GM23338 (cell line): Measurements from ENCODE around the gene CAPN15. TPM values are rescaled to one million over a fixed set of nuclear protein-coding genes. Genes with fewer than 3 reads are reported as not detected.

Source experiments
- ATAC-seq: fragments of 200-7000 bp; cut with Tn5 transposase; 3 replicates; pipeline ENCODE4 v1.9.1; 2020
- DNase-seq: peaks from one replicate; pipeline ENCODE4 v3.0.0-alpha.2; 2015; ENCODE audit warnings: low spot score
- H2AFZ ChIP-seq: fragments of 200-600 bp; sonication (generic); 2 replicates; pipeline ENCODE4 v1.8.0; 2016; ENCODE audit warnings: antibody characterized with exemption, mild to moderate bottlenecking, moderate library complexity
- H3F3A ChIP-seq: fragments of 200-600 bp; sonication (generic); replicated peaks from 2 replicates; pipeline ENCODE4 v1.8.0; 2017; ENCODE audit warnings: antibody characterized with exemption, mixed run types, low read depth
- H3K27ac ChIP-seq: fragments of 200-600 bp; sonication (generic); 2 replicates; pipeline ENCODE4 v1.6.1; 2016; ENCODE audit warnings: low read depth
- H3K27me3 ChIP-seq: fragments of 200-600 bp; sonication (generic); 2 replicates; pipeline ENCODE4 v1.8.0; 2016; ENCODE audit warnings: mild to moderate bottlenecking, mixed run types, moderate library complexity; ENCODE audit not compliant: insufficient read depth
- H3K36me3 ChIP-seq: fragments of 200-600 bp; sonication (generic); 2 replicates; pipeline ENCODE4 v1.8.0; 2016; ENCODE audit warnings: mild to moderate bottlenecking; ENCODE audit not compliant: insufficient read depth
- H3K4me1 ChIP-seq: fragments of 200-600 bp; sonication (generic); 2 replicates; pipeline ENCODE4 v1.8.0; 2016; ENCODE audit warnings: mild to moderate bottlenecking, moderate library complexity; ENCODE audit not compliant: insufficient read depth
- H3K4me2 ChIP-seq: fragments of 200-600 bp; sonication (generic); 2 replicates; pipeline ENCODE4 v1.7.1; 2017; ENCODE audit warnings: mixed run types
- H3K4me3 ChIP-seq: fragments of 200-600 bp; sonication (generic); 2 replicates; pipeline ENCODE4 v1.6.1; 2016; ENCODE audit warnings: mixed run types
- H3K79me2 ChIP-seq: fragments of 200-600 bp; sonication (generic); replicated peaks from 2 replicates; pipeline ENCODE4 v1.8.0; 2017; ENCODE audit warnings: mild to moderate bottlenecking; ENCODE audit not compliant: insufficient read depth
- H3K9me2 ChIP-seq: fragments of 200-600 bp; sonication (generic); 2 replicates; pipeline ENCODE4 v1.8.0; 2017; ENCODE audit not compliant: insufficient read depth
- H4K20me1 ChIP-seq: fragments of 200-600 bp; sonication (generic); replicated peaks from 2 replicates; pipeline ENCODE4 v1.8.0; 2017; ENCODE audit warnings: mild to moderate bottlenecking; ENCODE audit not compliant: insufficient read depth
- H3K27ac Mint-ChIP-seq: 2 replicates; pipeline ENCODE4 v1.8.0; 2020; ENCODE audit warnings: inconsistent platforms, mild to moderate bottlenecking, moderate library complexity, mixed read lengths
- H3K27me3 Mint-ChIP-seq: 3 replicates; pipeline ENCODE4 v1.8.0; 2022; ENCODE audit warnings: low read depth, mild to moderate bottlenecking, moderate library complexity, mixed read lengths, inconsistent platforms; ENCODE audit not compliant: insufficient read depth, poor library complexity
- H3K36me3 Mint-ChIP-seq: 3 replicates; pipeline ENCODE4 v1.8.0; 2021; ENCODE audit warnings: low read depth, mild to moderate bottlenecking, inconsistent platforms, moderate library complexity, mixed read lengths
- H3K4me1 Mint-ChIP-seq: 3 replicates; pipeline ENCODE4 v1.8.0; 2020; ENCODE audit warnings: mild to moderate bottlenecking, inconsistent platforms, mixed read lengths
- H3K4me3 Mint-ChIP-seq: 3 replicates; pipeline ENCODE4 v1.8.0; 2021; ENCODE audit warnings: moderate library complexity, mild to moderate bottlenecking, inconsistent platforms, mixed read lengths
- H3K9me3 Mint-ChIP-seq: 3 replicates; pipeline ENCODE4 v1.8.0; 2020; ENCODE audit warnings: moderate library complexity, mild to moderate bottlenecking, inconsistent platforms, mixed read lengths
- CREB1 ChIP-seq: fragments of 250-450 bp; sonication (Bioruptor Pico); IDR thresholded peaks from 2 replicates; pipeline ENCODE4 v1.5.0; 2020; ENCODE audit warnings: low read depth, mild to moderate bottlenecking, moderate library complexity
- ETS1 ChIP-seq: IDR thresholded peaks from 2 replicates; pipeline ENCODE4 v1.6.1; 2016; ENCODE audit warnings: antibody characterized with exemption
- EZH2 ChIP-seq: fragments of 200-600 bp; sonication (generic); IDR thresholded peaks from one replicate; pipeline ENCODE4 v1.8.0; 2017; ENCODE audit warnings: antibody characterized with exemption, mild to moderate bottlenecking, low read depth; ENCODE audit not compliant: unreplicated experiment
- EZH2phosphoT487 ChIP-seq: fragments of 200-600 bp; sonication (generic); IDR thresholded peaks from one replicate; pipeline ENCODE4 v1.8.1; 2018; ENCODE audit warnings: antibody characterized with exemption; ENCODE audit not compliant: unreplicated experiment
- JUNB ChIP-seq: IDR thresholded peaks from one replicate; pipeline ENCODE4 v1.6.1; 2016; ENCODE audit warnings: antibody characterized with exemption; ENCODE audit not compliant: unreplicated experiment
- NANOG ChIP-seq: IDR thresholded peaks from 2 replicates; pipeline ENCODE4 v1.6.1; 2016; ENCODE audit warnings: antibody characterized with exemption, borderline replicate concordance
- POLR2AphosphoS5 ChIP-seq: IDR thresholded peaks from 2 replicates; pipeline ENCODE4 v1.6.1; 2016; ENCODE audit warnings: antibody characterized with exemption, low read depth
- REST ChIP-seq: IDR thresholded peaks from one replicate; pipeline ENCODE4 v1.6.1; 2018; ENCODE audit warnings: antibody characterized with exemption; ENCODE audit not compliant: unreplicated experiment
- STAT1 ChIP-seq: IDR thresholded peaks from one replicate; pipeline ENCODE4 v1.6.1; 2016; ENCODE audit warnings: antibody characterized with exemption; ENCODE audit not compliant: unreplicated experiment
- ZNF114 ChIP-seq: fragments of 250-450 bp; sonication (Bioruptor Pico); IDR thresholded peaks from 2 replicates; pipeline ENCODE4 v1.5.0; 2020; ENCODE audit warnings: mild to moderate bottlenecking, moderate library complexity
- ZNF331 ChIP-seq: fragments of 250-450 bp; sonication (Bioruptor Pico); IDR thresholded peaks from 2 replicates; pipeline ENCODE4 v1.5.0; 2020; ENCODE audit warnings: low read depth, mild to moderate bottlenecking, moderate library complexity
- polyA plus RNA-seq: library from polyadenylated mRNA; unstranded; fragments of >200 nt; fragmentation: Nextera tagmentation; extraction: Ambion mirVana; gene quantifications from 2 replicates; pipeline ENCODE4 v1.2.1, GENCODE V29; 2016
- total RNA-seq: library from RNA; depleted of rRNA; stranded (reverse); fragments of >200 nt; shearing (Covaris generic); gene quantifications from 2 replicates; pipeline ENCODE4 v1.2.3, GENCODE V29; 2014
- TF ChIP-seq, protein P1 (sequence below), 2 experiments: fragments of 200-600 bp in 1 of 2; sonication (generic) in 1 of 2; conservative IDR thresholded peaks; 2 replicates each; pipeline versions ENCODE4 v1.5.1 to v1.6.1; 2016 to 2017; ENCODE audit warnings: antibody characterized with exemption in 2 of 2, low read depth in 2 of 2, mild to moderate bottlenecking in 2 of 2, moderate library complexity in 1 of 2
- TF ChIP-seq, protein P2 (sequence below): fragments of 250-450 bp; sonication (Bioruptor Pico); IDR thresholded peaks from 2 replicates; pipeline ENCODE4 v1.5.0; 2020; ENCODE audit warnings: mild to moderate bottlenecking, moderate library complexity

The CAPN15 gene
- total and polyA plus RNA-seq, 2 experiments from 2014 or later: 27.3 to 164 TPM

DNA sequence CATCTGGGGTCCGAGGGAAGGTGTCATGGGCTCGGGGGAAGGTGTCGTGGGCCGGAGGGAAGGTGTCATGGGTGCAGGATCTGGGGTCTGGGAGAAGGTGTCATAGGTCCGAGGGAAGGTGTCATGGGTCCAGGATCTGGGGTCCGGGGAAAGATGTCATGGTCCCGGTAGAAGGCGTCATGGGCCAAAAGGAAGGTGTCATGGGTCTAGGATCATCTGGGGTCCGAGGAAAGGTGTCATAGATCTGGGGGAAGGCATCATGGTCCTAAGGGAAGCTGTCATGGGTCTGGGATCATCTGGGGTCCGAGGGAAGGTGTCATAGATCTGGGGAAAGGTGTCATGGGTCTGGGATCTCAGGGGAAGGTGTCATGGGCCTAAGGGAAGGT is 63.3 kb downstream of the CAPN15 start:
- Histone ChIP-seq H3K9me2 (no peaks in the 10 kb centered on the region), H3K4me2 (peak overlapping the region; percentile 88), H4K20me1 (peaks cover 31% of the 10 kb centered on the region), H2AFZ (no peak overlapping the region), H3K4me1 (no peaks in the 10 kb centered on the region), H3K79me2 (peaks cover 36% of the 10 kb centered on the region), H3K4me3 (peak overlapping the region; percentile 84), H3K27ac (no peak overlapping the region), H3K36me3 (no peaks in the 10 kb centered on the region), H3F3A (peaks cover 8% of the 10 kb centered on the region; the same call in 1 of the 2 replicates), H3K27me3 (peaks cover 24% of the 10 kb centered on the region)
- no peak for DNase-seq
- peak overlapping the region; percentile 5; the same call in 1 of the 2 replicates for H3K27ac Mint-ChIP-seq
- peaks cover 3% of the 10 kb centered on the region; the same call in 1 of the 3 replicates for H3K36me3 Mint-ChIP-seq
- H3K4me3 Mint-ChIP-seq: peak overlapping the region; percentile 78
- no peak for ATAC-seq
- H3K4me1 Mint-ChIP-seq: peaks cover 12% of the 10 kb centered on the region
- no peaks in the 10 kb centered on the region; the same call in 1 of the 3 replicates for H3K9me3 Mint-ChIP-seq
- TF ChIP-seq, protein P1, sequence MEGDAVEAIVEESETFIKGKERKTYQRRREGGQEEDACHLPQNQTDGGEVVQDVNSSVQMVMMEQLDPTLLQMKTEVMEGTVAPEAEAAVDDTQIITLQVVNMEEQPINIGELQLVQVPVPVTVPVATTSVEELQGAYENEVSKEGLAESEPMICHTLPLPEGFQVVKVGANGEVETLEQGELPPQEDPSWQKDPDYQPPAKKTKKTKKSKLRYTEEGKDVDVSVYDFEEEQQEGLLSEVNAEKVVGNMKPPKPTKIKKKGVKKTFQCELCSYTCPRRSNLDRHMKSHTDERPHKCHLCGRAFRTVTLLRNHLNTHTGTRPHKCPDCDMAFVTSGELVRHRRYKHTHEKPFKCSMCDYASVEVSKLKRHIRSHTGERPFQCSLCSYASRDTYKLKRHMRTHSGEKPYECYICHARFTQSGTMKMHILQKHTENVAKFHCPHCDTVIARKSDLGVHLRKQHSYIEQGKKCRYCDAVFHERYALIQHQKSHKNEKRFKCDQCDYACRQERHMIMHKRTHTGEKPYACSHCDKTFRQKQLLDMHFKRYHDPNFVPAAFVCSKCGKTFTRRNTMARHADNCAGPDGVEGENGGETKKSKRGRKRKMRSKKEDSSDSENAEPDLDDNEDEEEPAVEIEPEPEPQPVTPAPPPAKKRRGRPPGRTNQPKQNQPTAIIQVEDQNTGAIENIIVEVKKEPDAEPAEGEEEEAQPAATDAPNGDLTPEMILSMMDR (conservative IDR thresholded peaks at IDR 0.05; ENCODE audit: low read depth in 2 of 2): no peak
- TF ChIP-seq CREB1: no peak
- TF ChIP-seq EZH2phosphoT487: no peak
- no peak for TF ChIP-seq POLR2AphosphoS5
- TF ChIP-seq, protein P2, sequence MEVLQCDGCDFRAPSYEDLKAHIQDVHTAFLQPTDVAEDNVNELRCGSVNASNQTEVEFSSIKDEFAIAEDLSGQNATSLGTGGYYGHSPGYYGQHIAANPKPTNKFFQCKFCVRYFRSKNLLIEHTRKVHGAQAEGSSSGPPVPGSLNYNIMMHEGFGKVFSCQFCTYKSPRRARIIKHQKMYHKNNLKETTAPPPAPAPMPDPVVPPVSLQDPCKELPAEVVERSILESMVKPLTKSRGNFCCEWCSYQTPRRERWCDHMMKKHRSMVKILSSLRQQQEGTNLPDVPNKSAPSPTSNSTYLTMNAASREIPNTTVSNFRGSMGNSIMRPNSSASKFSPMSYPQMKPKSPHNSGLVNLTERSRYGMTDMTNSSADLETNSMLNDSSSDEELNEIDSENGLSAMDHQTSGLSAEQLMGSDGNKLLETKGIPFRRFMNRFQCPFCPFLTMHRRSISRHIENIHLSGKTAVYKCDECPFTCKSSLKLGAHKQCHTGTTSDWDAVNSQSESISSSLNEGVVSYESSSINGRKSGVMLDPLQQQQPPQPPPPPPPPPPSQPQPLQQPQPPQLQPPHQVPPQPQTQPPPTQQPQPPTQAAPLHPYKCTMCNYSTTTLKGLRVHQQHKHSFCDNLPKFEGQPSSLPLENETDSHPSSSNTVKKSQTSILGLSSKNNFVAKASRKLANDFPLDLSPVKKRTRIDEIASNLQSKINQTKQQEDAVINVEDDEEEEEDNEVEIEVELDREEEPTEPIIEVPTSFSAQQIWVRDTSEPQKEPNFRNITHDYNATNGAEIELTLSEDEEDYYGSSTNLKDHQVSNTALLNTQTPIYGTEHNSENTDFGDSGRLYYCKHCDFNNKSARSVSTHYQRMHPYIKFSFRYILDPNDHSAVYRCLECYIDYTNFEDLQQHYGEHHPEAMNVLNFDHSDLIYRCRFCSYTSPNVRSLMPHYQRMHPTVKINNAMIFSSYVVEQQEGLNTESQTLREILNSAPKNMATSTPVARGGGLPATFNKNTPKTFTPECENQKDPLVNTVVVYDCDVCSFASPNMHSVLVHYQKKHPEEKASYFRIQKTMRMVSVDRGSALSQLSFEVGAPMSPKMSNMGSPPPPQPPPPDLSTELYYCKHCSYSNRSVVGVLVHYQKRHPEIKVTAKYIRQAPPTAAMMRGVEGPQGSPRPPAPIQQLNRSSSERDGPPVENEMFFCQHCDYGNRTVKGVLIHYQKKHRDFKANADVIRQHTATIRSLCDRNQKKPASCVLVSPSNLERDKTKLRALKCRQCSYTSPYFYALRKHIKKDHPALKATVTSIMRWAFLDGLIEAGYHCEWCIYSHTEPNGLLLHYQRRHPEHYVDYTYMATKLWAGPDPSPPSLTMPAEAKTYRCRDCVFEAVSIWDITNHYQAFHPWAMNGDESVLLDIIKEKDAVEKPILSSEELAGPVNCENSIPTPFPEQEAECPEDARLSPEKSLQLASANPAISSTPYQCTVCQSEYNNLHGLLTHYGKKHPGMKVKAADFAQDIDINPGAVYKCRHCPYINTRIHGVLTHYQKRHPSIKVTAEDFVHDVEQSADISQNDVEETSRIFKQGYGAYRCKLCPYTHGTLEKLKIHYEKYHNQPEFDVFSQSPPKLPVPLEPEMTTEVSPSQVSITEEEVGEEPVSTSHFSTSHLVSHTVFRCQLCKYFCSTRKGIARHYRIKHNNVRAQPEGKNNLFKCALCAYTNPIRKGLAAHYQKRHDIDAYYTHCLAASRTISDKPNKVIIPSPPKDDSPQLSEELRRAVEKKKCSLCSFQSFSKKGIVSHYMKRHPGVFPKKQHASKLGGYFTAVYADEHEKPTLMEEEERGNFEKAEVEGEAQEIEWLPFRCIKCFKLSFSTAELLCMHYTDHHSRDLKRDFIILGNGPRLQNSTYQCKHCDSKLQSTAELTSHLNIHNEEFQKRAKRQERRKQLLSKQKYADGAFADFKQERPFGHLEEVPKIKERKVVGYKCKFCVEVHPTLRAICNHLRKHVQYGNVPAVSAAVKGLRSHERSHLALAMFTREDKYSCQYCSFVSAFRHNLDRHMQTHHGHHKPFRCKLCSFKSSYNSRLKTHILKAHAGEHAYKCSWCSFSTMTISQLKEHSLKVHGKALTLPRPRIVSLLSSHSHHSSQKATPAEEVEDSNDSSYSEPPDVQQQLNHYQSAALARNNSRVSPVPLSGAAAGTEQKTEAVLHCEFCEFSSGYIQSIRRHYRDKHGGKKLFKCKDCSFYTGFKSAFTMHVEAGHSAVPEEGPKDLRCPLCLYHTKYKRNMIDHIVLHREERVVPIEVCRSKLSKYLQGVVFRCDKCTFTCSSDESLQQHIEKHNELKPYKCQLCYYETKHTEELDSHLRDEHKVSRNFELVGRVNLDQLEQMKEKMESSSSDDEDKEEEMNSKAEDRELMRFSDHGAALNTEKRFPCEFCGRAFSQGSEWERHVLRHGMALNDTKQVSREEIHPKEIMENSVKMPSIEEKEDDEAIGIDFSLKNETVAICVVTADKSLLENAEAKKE: no peak
- no peak for TF ChIP-seq ZNF114
- TF ChIP-seq ETS1: no peak
- TF ChIP-seq EZH2: no peak
- no peak for TF ChIP-seq REST
- no peak for TF ChIP-seq ZNF331 (CRISPR knock-in tag)
- no peak for TF ChIP-seq NANOG
- no peak for TF ChIP-seq STAT1
- no peak for TF ChIP-seq JUNB
- H3K27me3 Mint-ChIP-seq: peaks cover 29% of the 10 kb centered on the region
